GM18505 (cell line): Measurements from ENCODE around the gene RSPH4A.
"Not testable (repeated sequence)": the region's sequence is repeated elsewhere in the genome, so short reads cannot be mapped to it uniquely, and the experiment has no call there.

ENCODE experiments used
- ATAC-seq: cut with Tn5 transposase; IDR thresholded peaks from one replicate; pipeline ENCODE4 v1.9.1; 2021; ENCODE audit not compliant: unreplicated experiment
- POLR2A ChIP-seq: IDR thresholded peaks from 4 replicates; pipeline ENCODE4 v1.6.1; 2011; ENCODE audit warnings: borderline replicate concordance; ENCODE audit not compliant: insufficient read depth, insufficient read length; ENCODE audit errors: extremely low read depth

Gene RSPH4A

GRCh38 chr6:116595247-116595646, 21.0 kb upstream of the RSPH4A start:
- no peak for ATAC-seq
- TF ChIP-seq POLR2A = no peak

DNA sequence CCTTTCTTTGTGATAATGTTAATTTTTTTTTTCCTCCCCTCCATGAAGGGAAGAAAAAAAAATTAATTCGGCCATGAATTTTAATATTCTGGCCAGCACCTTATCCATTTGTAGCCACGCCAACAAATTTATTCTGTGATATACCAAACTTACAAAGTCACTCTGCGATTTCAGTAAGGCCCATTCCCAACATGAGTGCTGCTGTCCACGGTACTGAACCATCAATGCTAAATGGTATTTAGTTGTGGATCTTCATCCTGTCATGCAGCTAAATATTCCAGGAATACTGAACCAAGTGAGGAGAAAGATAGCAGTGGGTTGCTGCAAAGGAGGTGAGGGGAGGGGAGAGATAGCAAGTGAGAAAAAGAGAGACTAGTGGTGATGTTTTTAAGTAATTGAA, 19.5 kb upstream of the RSPH4A start:
- no peak for ATAC-seq
- TF ChIP-seq POLR2A = no peak

DNA sequence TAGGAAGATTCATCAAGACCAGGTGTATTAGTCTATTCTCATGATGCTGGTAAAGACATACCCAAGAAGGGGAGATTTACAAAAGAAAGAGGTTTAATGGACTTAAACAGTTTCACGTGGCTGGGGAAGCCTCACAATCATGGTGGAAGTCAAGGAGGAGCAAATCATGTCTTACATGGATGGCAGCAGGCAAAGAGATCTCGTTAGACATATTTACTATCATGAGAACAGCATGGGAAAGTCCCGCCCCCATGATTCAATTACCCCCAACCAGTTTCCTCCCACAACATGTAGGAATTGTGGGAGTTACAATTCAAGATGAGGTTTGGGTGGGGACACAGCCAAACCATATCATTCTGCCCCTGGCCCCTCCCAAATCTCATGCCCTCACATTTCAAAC, 12.4 kb upstream of the RSPH4A start:
- ATAC-seq = not testable (repeated sequence)

DNA sequence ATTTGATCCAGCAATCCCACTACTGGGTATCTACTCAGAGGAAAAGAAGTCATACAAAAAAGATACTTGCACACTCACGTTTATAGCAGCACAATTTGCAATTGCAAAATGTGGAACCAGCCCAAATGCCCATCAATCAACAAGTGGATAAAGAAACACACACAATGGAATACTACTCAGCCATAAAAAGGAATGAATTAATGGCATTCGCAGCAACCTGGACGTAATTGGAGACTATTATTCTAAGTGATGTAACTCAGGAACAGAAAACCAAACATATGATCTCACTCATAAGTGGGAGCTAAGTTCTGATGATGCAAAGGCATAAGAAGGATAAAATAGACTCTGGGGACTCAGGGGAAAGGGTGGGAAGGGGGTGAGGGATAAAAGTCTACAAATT, 11.4 kb upstream of the RSPH4A start:
- ATAC-seq = not testable (repeated sequence)

DNA sequence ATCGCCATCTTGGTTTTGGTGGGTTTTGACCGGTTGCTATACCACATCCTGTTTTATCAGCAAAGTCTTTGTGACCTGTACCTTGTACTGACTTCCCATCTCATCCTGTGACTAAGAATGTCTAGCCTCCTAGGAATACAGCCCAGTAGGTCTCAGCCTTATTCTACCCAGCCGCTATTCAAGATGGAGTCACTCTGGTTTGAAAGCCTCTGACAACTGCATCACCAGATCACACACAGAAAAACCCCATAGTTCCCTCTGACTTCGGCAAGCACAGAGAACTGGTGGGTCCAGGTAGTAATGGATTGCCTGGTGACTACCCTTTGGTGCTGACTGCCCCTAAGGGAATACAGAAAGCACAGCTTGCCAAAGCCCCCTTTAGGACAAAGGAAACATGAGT, 10.3 kb upstream of the RSPH4A start:
- TF ChIP-seq POLR2A = no peak
- ATAC-seq = no peak

DNA sequence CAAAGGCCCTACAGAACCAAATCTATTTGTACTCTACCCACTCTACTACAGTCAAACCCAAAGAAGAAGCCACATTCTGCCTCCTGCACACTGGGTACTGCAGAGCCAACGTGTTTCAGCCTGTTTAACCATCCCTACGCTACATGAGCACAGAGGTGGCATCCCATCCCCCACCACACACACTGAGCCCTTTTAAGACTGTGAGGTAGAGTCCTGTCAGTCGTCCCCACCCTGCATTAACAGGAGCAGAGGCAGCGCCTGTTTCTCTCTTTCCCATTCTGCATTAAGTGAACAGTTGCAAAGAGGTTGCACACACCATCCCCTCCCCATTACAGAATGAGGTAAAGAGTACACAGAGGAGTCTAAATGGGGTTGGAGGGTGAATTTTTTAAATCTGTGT, 5.2 kb upstream of the RSPH4A start:
- TF ChIP-seq POLR2A = no peak
- no peak for ATAC-seq

DNA sequence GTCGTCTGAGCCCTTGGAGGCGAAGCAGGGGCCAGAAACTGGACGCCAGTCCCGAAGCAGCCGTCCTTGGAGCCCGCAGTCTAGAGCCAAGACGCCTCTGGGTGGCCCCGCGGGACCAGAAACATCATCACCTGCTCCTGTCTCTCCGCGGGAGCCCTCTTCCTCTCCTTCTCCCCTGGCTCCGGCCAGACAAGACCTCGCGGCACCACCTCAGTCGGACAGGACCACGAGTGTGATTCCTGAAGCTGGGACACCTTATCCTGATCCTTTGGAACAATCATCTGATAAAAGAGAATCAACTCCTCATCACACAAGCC, 416 bp downstream of the RSPH4A start:
- no peak for TF ChIP-seq POLR2A
- ATAC-seq = no peak

GRCh38 chr6:116624036-116624805, 7.9 kb downstream of the RSPH4A start:
- ATAC-seq = no peak
- TF ChIP-seq POLR2A = no peak

DNA sequence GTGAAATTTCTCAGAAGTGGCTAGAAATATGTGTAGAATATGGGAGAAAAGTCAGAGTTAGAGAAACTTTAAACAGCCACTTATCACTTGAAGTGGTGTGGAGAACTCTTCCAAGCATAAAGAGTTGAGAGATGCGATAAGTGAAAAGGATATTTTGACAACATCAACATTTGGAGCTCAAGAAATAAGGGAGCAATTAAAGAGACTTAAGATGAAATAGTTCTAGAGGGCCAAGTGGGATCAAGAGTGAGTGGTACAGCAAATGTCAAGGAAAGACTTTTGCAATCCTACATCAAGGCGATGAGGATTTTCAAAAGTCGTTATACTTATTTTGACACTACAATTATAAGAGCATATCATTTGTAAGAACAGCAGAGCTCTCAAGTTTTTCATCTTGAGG, 9.6 kb downstream of the RSPH4A start:
- no peak for TF ChIP-seq POLR2A
- ATAC-seq = no peak

DNA sequence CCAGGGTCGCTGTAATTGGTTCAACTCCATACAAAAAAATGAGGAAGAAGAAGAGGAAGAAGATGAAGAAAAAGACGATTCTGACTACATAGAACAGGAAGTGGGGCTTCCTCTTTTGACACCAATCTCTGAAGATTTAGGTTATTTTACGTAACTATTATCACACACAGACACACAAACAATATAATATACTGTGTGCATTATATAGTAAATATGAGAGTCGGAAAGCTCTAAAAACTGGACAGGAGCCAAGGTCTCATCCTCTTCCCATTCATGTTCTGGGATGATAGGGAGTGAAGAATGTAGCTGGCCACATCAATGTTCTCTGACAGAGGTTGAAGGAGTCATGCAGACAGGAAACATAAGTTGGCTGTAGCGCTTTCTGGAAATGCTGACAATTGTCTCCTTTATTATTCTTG, 13.3 kb downstream of the RSPH4A start:
- TF ChIP-seq POLR2A = no peak
- ATAC-seq = no peak

DNA sequence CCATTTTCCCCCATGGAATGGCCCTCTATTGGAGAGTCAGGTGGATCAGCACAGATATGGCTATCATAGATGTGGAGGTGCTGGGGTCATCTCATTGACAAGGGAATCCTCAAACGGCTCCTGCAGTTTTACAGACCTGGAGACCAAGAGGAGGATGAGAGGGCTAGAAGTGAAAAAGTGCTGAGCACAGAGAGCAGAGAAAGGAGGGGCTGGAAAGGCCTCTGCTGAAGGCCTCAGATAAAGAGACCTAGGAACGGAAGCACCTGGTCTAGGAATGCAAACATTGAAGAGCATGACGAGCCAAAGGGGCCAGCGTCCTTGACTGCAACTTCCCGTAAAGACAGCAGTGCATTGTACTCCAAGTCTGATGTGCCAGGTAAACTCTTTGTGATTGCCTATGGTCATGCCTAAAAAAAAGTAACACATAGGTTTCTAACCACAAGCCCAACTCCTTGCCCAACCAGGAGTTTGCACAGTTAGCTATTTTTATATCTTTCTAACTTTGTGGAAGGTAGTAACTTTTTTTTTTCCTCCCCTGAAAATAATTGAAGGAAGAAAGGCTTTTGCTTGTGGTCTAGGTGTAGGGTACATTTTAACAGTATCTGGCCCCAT, 15.2 kb downstream of the RSPH4A start:
- TF ChIP-seq POLR2A = no peak
- ATAC-seq = no peak

DNA sequence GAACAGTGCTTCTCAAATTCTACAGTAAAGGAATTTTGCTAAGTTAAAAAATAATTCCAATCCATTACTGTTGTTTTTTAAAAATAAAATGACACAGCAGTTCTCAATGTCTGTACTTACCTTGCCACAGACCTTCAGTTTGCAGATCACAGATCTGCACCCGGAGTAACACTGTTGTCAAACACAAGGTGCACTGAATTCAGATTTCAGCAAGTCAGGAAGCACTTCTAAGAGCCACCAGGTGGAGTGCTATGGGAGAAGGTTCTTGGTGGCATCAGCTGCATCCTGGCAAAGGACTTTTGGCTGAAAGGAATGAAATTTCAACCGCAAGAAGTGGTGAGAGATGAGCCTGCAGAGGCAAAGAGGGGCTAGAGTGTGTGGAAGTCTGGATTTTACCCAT, 17.4 kb downstream of the RSPH4A start:
- TF ChIP-seq POLR2A = no peak
- no peak for ATAC-seq

GRCh38 chr6:116648156-116648555, 31.9 kb downstream of the RSPH4A start:
- TF ChIP-seq POLR2A = no peak
- ATAC-seq = no peak

- no peak for TF ChIP-seq POLR2A
- ATAC-seq = no peak
Observed at GRCh38 chr6:116649129-116649528, 32.9 kb downstream of the RSPH4A start.

DNA sequence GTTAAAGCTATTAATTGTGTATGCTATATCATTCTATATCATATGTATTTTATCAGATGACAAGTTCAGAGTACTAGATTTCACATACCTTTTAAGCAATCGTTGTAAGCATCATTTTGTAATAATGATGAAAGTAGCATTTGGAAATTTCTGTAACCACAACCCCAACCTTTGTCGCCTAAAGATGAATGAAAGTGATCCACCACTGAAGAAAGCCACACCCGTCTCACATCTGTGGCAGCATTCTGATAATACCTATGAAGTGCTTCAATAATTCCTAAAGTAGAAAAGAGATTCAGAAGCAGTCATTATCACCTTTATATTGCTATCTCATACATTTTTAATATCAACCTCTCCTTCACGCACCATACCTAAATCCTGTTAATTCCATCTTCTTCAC, 35.6 kb downstream of the RSPH4A start:
- no peak for TF ChIP-seq POLR2A
- no peak for ATAC-seq
